Choroid plexus epithelial cell (primary cell): ENCODE data around the gene PRPF40B.

Experiments
- DNase-seq: peaks from one replicate; pipeline ENCODE4 v3.0.0-alpha.2; 2010; ENCODE audit warnings: low read depth
- H3K4me3 ChIP-seq: 2 replicates; pipeline ENCODE4 v1.5.1; 2011; ENCODE audit warnings: low read depth, mild to moderate bottlenecking, control low read depth, low read length, moderate library complexity
- CTCF ChIP-seq: conservative IDR thresholded peaks from 2 replicates; pipeline ENCODE4 v1.5.1; 2011; ENCODE audit warnings: low read depth, mild to moderate bottlenecking, control low read depth, inconsistent platforms, low read length, moderate library complexity

PRPF40B gene

GRCh38 chr12:49645146-49646039 is 22.0 kb downstream of the PRPF40B start:
- TF ChIP-seq CTCF, result no peak
- H3K4me3 ChIP-seq, result no peak overlapping the region
- DNase-seq, result no peak

- no peak for DNase-seq
- TF ChIP-seq CTCF, result no peak
- no peak overlapping the region for H3K4me3 ChIP-seq
These were observed 23.0 kb downstream of the PRPF40B start for GRCh38 chr12:49646331-49646830.

GRCh38 chr12:49646871-49647654 is 23.7 kb downstream of the PRPF40B start:
- TF ChIP-seq CTCF, result no peak
- H3K4me3 ChIP-seq, result no peak overlapping the region
- DNase-seq, result no peak

- DNase-seq, result no peak
- TF ChIP-seq CTCF, result no peak
- no peak overlapping the region for H3K4me3 ChIP-seq
These were observed 24.7 kb downstream of the PRPF40B start for GRCh38 chr12:49647827-49648711.

GRCh38 chr12:49648712-49649003 is 25.3 kb downstream of the PRPF40B start:
- no peak for DNase-seq
- TF ChIP-seq CTCF, result no peak
- H3K4me3 ChIP-seq, result no peak overlapping the region

GRCh38 chr12:49649445-49649844 is 26.1 kb downstream of the PRPF40B start:
- no peak for TF ChIP-seq CTCF
- H3K4me3 ChIP-seq, result no peak overlapping the region

More at GRCh38 chr12:49649445-49649844, 26.1 kb downstream of the PRPF40B start:
- no peak for DNase-seq
